ENCODE measurements around the gene CLEC12A.

The CLEC12A gene

GRCh38 chr12:10031321-10031720, 60.1 kb downstream of the CLEC12A start:
- no peak overlapping the region for H3K4me3 Mint-ChIP-seq
- no peak overlapping the region for H3K27ac Mint-ChIP-seq
- H3K9me3 Mint-ChIP-seq = no peaks in the 10 kb centered on the region
- DNase-seq (ENCODE audit: low spot score) = no peak
- no peaks in the 10 kb centered on the region for H3K36me3 Mint-ChIP-seq (ENCODE audit: low read depth)
- H3K27me3 Mint-ChIP-seq (ENCODE audit: low read depth) = peaks cover 22% of the 10 kb centered on the region
- H3K4me1 Mint-ChIP-seq (ENCODE audit: low read depth) = no peaks in the 10 kb centered on the region

- H3K4me3 Mint-ChIP-seq = no peak overlapping the region
- DNase-seq (ENCODE audit: low spot score) = no peak
- H3K27ac Mint-ChIP-seq = no peak overlapping the region
- H3K27me3 Mint-ChIP-seq (ENCODE audit: low read depth) = peaks cover 21% of the 10 kb centered on the region
- no peaks in the 10 kb centered on the region for H3K36me3 Mint-ChIP-seq (ENCODE audit: low read depth)
- no peaks in the 10 kb centered on the region for H3K9me3 Mint-ChIP-seq
- H3K4me1 Mint-ChIP-seq (ENCODE audit: low read depth) = no peaks in the 10 kb centered on the region
Measured at GRCh38 chr12:10031771-10032175, 60.6 kb downstream of the CLEC12A start.

GRCh38 chr12:10033783-10034545, 62.8 kb downstream of the CLEC12A start:
- no peaks in the 10 kb centered on the region for H3K9me3 Mint-ChIP-seq

More at GRCh38 chr12:10033783-10034545, 62.8 kb downstream of the CLEC12A start:
- no peak overlapping the region for H3K27ac Mint-ChIP-seq
- no peaks in the 10 kb centered on the region for H3K36me3 Mint-ChIP-seq (ENCODE audit: low read depth)
- H3K4me3 Mint-ChIP-seq = no peak overlapping the region
- peaks cover 13% of the 10 kb centered on the region for H3K27me3 Mint-ChIP-seq (ENCODE audit: low read depth)
- DNase-seq (ENCODE audit: low spot score) = no peak
- no peaks in the 10 kb centered on the region for H3K4me1 Mint-ChIP-seq (ENCODE audit: low read depth)
